ENCODE measurements around the gene TMED7.

Gene TMED7

DNA sequence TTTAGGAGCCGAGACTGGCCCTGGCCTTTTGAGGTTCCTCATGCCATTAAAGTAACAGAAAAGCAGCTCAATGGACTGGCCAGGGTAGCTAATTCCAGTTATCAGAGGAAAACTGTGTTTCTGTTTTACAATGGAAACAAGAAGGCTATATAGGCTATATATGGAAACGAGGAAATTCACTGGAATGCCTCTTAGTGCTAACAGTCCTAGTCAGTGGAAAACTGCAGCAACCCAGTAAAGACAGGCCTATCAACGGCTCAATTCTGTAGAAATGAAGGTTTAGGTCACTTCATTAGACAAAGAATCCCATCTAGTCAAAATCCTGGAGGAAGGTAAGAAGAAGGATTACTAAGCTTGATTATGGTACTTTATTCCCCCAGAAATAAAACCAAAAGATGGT, 20.4 kb downstream of the TMED7 start:
- no peak for DNase-seq (ENCODE audit: low spot score)
- POLR2A ChIA-PET (ENCODE audit: low non-redundant PET), result no interaction called here
- no peak overlapping the region for H3K27ac ChIP-seq
- TF ChIP-seq, protein P1, sequence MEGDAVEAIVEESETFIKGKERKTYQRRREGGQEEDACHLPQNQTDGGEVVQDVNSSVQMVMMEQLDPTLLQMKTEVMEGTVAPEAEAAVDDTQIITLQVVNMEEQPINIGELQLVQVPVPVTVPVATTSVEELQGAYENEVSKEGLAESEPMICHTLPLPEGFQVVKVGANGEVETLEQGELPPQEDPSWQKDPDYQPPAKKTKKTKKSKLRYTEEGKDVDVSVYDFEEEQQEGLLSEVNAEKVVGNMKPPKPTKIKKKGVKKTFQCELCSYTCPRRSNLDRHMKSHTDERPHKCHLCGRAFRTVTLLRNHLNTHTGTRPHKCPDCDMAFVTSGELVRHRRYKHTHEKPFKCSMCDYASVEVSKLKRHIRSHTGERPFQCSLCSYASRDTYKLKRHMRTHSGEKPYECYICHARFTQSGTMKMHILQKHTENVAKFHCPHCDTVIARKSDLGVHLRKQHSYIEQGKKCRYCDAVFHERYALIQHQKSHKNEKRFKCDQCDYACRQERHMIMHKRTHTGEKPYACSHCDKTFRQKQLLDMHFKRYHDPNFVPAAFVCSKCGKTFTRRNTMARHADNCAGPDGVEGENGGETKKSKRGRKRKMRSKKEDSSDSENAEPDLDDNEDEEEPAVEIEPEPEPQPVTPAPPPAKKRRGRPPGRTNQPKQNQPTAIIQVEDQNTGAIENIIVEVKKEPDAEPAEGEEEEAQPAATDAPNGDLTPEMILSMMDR (conservative IDR thresholded peaks at IDR 0.05; ENCODE audit: low read depth), result no peak
- CTCF ChIA-PET, result interaction anchor here (1.0 to 1.2 kb wide), 2 partner anchors 9 to 240 kb away, joined by 3 read pairs; no protein-coding TSS in a partner anchor

DNA sequence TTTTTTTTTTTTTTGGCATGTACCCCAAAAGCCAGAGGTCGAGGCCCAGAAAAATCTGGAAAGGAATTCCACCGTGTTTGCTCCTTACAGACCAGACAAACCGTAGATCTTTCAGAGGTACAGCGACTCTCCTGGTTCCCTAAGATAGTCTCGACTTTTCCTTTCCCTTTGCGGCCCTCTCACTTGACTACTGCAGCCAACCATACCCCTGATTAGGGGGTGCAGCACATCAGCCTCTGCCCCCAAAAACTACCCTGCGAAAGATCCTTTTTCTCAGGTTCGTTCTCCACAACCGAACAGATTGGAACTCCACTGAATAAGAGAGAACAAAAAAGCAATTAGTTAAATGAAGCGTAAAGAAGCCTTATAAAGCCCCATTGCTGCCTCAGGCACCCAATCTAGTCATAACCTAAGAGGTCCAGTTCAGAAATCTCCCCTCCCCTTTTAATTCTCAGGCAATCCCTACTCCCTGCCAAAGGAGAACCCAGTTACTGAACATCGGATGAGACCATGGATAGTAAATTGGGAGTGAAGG, 23.2 kb downstream of the TMED7 start:
- H3K27ac ChIP-seq, result peak overlapping the region; percentile 81
- CTCF ChIA-PET, result interaction anchor here (0.7 to 1.1 kb wide), 3 partner anchors 13 to 534 kb away, joined by 3 to 4 read pairs (median 4); no protein-coding TSS in a partner anchor
- no peak for DNase-seq (ENCODE audit: low spot score)
- TF ChIP-seq, protein P1 (conservative IDR thresholded peaks at IDR 0.05; ENCODE audit: low read depth), result no peak
- POLR2A ChIA-PET (ENCODE audit: low non-redundant PET), result no interaction called here

DNA sequence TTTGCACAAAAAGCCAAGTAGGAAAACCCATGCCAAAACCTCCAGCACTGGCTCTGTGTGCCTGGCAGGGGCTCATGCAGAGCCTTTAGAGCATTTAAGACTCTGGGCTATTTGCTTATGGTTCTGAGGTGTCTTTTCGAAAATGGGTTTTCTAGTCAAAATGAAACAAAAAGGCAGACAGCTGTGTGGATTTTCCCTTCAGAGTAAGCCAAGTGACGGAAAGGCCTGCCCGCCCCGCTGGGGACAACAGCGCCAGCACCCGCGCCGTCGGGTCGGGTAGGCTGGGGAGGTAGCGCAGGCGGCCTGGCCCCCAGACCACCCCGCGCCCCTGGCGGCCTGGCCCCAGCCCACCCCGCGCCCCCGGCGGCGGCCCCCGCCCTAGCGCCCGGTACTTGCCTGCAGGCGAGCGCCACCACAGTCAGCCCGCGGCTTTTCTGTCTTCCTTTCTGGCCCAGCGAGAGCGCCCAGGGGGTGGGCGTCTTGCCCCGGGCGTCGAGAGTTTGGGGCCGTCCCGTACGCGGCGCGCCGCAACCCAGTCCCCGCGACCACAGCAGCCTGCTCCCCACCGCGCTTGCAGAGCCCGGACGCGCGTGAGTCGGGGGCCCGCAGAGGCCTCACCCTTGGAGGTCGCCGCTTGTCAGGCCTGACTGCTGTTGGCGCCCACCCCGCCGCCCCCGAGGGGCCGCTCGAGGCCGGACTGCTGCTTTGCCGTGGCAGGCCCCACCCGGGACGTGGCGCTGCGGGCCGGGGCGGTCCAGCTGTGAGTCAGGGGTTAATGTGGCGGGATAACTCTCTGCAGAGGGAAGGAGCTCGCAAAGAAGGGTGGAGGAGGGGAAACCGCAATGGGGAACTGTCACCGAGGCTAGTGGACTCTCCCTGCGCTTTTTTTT, 23.9 kb downstream of the TMED7 start, which contains the start of gene TICAM2:
TSS of gene TICAM2 (minus strand) at position 779 of the 890 bp plus-strand sequence. CDS start 21,223 bp downstream, outside the sequence.
- TF ChIP-seq, protein P1 (conservative IDR thresholded peaks at IDR 0.05; ENCODE audit: low read depth), result peak; percentile 35
- H3K27ac ChIP-seq, result peak within 1 kb of the TSS; percentile 81
- DNase-seq (ENCODE audit: low spot score), result peak; percentile 76
- CTCF ChIA-PET, result interaction anchor here (0.7 to 1.1 kb wide), 3 partner anchors 13 to 533 kb away, joined by 3 to 4 read pairs (median 4); no protein-coding TSS in a partner anchor
- POLR2A ChIA-PET (ENCODE audit: low non-redundant PET), result no interaction called here

DNA sequence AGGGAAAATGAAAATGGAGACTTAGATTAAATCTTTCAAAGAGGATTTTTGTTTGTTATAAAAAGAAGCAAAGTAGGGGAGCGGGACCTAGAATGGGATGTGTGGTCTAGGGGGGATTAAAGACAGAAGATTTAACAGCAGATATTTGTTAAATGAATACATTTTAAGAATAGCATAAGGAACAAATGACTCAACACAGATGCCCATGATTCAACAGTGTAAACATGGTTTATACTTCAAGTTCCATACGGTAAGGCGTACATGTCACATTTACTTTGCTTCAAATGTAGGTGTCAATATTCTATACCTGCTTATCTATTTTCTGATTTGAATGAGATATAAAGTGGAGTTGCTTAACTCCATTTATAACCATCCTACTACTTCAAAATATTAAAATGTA, 25.1 kb downstream of the TMED7 start:
- ChIA-PET CTCF (no interaction called here), POLR2A (ENCODE audit: low non-redundant PET) (no interaction called here)
- TF ChIP-seq, protein P1 (conservative IDR thresholded peaks at IDR 0.05; ENCODE audit: low read depth), result no peak
- DNase-seq (ENCODE audit: low spot score), result no peak
- H3K27ac ChIP-seq, result no peak overlapping the region

DNA sequence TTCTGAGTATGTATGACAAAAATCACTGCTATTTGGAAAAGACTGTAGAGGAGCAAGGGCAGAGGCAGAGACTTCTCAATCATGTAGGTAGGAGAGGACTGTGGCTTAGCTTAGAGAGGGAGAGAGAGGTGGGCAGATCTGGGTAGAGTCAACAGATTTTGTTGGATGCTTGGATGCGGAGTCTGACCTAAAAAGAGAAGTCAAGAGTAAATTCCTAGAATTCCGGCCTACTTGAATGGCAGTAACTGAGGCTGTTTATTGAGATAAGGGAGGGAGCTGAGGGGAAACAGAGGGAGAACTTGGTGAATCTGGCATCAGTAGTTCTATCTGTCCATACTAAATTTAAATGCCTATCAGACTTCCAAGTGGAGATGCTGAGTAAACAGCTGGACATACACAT, 25.9 kb downstream of the TMED7 start:
- no peak for DNase-seq (ENCODE audit: low spot score)
- POLR2A ChIA-PET (ENCODE audit: low non-redundant PET), result no interaction called here
- CTCF ChIA-PET, result interaction anchor here (0.6 kb wide), 1 partner anchor 44 kb away, joined by 3 read pairs; no protein-coding TSS in a partner anchor
- TF ChIP-seq, protein P1 (conservative IDR thresholded peaks at IDR 0.05; ENCODE audit: low read depth), result no peak
- no peak overlapping the region for H3K27ac ChIP-seq

DNA sequence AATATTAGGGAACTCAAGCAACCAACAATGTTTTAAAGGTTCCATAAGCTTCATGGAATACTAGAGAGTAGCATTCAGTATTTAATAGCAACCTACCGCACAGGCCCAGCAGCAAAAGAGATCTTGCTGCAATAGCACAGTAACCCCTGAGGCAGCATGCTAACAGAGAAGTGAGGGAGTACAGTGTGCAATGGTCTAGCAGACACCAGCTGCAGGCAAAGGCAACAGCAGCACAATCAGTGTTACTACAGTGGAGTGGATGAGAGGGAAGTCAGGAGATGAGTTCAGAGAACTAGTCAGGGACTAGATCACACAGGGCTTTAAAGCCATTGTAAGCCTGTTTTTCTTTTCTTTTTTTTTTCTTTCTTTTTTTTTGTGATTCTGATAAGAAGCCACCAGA, 26.3 kb downstream of the TMED7 start:
- TF ChIP-seq, protein P1 (conservative IDR thresholded peaks at IDR 0.05; ENCODE audit: low read depth), result no peak
- ChIA-PET POLR2A (ENCODE audit: low non-redundant PET) (no interaction called here), CTCF (interaction anchor here (0.6 kb wide), 1 partner anchor 44 kb away, joined by 3 read pairs; no protein-coding TSS in a partner anchor)
- H3K27ac ChIP-seq, result no peak overlapping the region
- no peak for DNase-seq (ENCODE audit: low spot score)

All from RWPE1 (cell line).